A549 treated with AZD9567 at 1 μM for 4 hours (cell line): ENCODE data around the gene WNK2. TPM values are rescaled to one million over a fixed set of nuclear protein-coding genes. Genes with fewer than 3 reads are reported as not detected.

Source experiments
- total RNA-seq: library from RNA; stranded (reverse); fragments of 200-300 nt; extraction: Qiagen RNA extraction; gene quantifications from 5 replicates; pipeline ENCODE4 v1.2.3, GENCODE V29; 2022; ENCODE audit not compliant: insufficient read depth

WNK2 gene
- total RNA-seq = 5.7 to 8.6 TPM (median 6.4 TPM) in 5 replicates

GRCh38 chr9:93183663-93184431 lies at the start of gene WNK2:
Gene WNK2 (plus strand): TSS chr9:93184139. CDS start chr9:93184930, 791 bp downstream.

Other genes with a start within 250 kb of the WNK2 start
- 0.10 to 0.20 TPM (median 0.16 TPM) in 4 of 5 replicates, not detected in the other for gene FGD3, start 236.6 kb upstream of the WNK2 start, total RNA-seq
- 0.54 to 0.96 TPM (median 0.89 TPM) in 4 of 5 replicates, not detected in the other for gene SUSD3, start 125.4 kb upstream of the WNK2 start, total RNA-seq
- gene CARD19, start 87.9 kb upstream of the WNK2 start, total RNA-seq = 53.9 to 68.3 TPM (median 63.4 TPM) in 5 replicates
- gene NINJ1, start 49.9 kb upstream of the WNK2 start, total RNA-seq = 55.3 to 102 TPM (median 77.8 TPM) in 5 replicates